GM19324 (cell line): ENCODE data around the gene IL17RB.

Experiments
- ATAC-seq: cut with Tn5 transposase; IDR thresholded peaks from one replicate; pipeline ENCODE4 v1.9.1; 2021; ENCODE audit warnings: mild to moderate bottlenecking, moderate library complexity; ENCODE audit not compliant: unreplicated experiment, low FRiP score

The IL17RB gene

GRCh38 chr3:53811143-53811927 lies 35.0 kb upstream of the IL17RB start:
- no peak for ATAC-seq

GRCh38 chr3:53812434-53812833 lies 33.9 kb upstream of the IL17RB start:
- no peak for ATAC-seq

GRCh38 chr3:53813229-53813628 lies 33.1 kb upstream of the IL17RB start:
- no peak for ATAC-seq

GRCh38 chr3:53813876-53814275 lies 32.5 kb upstream of the IL17RB start:
- no peak for ATAC-seq

- ATAC-seq, result no peak
These were observed 31.3 kb upstream of the IL17RB start for GRCh38 chr3:53815067-53815466.

GRCh38 chr3:53815651-53816050 lies 30.7 kb upstream of the IL17RB start:
- no peak for ATAC-seq

GRCh38 chr3:53816425-53816824 lies 29.9 kb upstream of the IL17RB start:
- ATAC-seq, result no peak

GRCh38 chr3:53817211-53817610 lies 29.2 kb upstream of the IL17RB start:
- ATAC-seq, result no peak

GRCh38 chr3:53817809-53818208 lies 28.6 kb upstream of the IL17RB start:
- no peak for ATAC-seq

- ATAC-seq, result no peak
These were observed 27.9 kb upstream of the IL17RB start for GRCh38 chr3:53818221-53819162.

- ATAC-seq, result no peak
These were observed 27.1 kb upstream of the IL17RB start for GRCh38 chr3:53819163-53819868.

- ATAC-seq, result no peak
These were observed 26.3 kb upstream of the IL17RB start for GRCh38 chr3:53820084-53820483.

- ATAC-seq, result no peak
These were observed 25.4 kb upstream of the IL17RB start for GRCh38 chr3:53820756-53821580.

GRCh38 chr3:53821631-53822121 lies 24.7 kb upstream of the IL17RB start:
- no peak for ATAC-seq

GRCh38 chr3:53822331-53822741 lies 24.0 kb upstream of the IL17RB start:
- no peak for ATAC-seq

- ATAC-seq, result no peak
These were observed 23.1 kb upstream of the IL17RB start for GRCh38 chr3:53823026-53823955.

GRCh38 chr3:53823956-53824657 lies 22.3 kb upstream of the IL17RB start:
- ATAC-seq, result no peak

GRCh38 chr3:53824795-53825194 lies 21.6 kb upstream of the IL17RB start:
- ATAC-seq, result no peak
